ENCODE data around the gene SNX22. TPM values are rescaled to one million over a fixed set of nuclear protein-coding genes. Genes with fewer than 3 reads are reported as not detected.
"Not testable (repeated sequence)": the region's sequence is repeated elsewhere in the genome, so short reads cannot be mapped to it uniquely, and the experiment has no call there.

SNX22 gene
- total RNA-seq, 3 donors from 2014 or later = 0.48 to 1.5 (median 0.98) TPM

- H3K27me3 ChIP-seq = no peaks in the 10 kb centered on the region
Measured at GRCh38 chr15:64110950-64111678, 40.4 kb upstream of the SNX22 start.

DNA sequence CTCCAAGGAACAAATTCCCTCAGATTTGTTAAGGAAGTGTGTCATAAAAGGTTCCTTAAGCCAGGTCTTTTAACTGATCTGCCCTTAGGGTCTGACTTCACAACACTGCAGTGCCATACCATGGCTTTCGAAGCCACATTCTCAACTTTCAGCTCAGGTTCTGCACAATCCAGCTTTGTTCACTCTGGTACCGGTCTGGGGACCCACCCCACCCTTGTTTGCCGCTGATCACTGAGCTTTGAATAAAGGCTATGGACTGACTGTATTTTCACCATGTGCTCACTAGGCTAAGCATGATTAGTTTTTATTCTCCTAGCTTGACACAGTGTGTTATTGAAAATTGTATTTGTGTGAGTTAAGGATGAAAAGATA, 39.9 kb upstream of the SNX22 start:
- H3K4me3 ChIP-seq = peak overlapping the region in 1 of 3 donors; percentile 7
- H3K9me3 ChIP-seq = no peaks in the 10 kb centered on the region
- intact Hi-C loops (cut with DNase I; ENCODE audit: low total_unique reads) = no loop called here
- no peak for TF ChIP-seq CTCF (IDR thresholded peaks at IDR 0.05)
- no peak for TF ChIP-seq POLR2A (IDR thresholded peaks at IDR 0.05)
- TF ChIP-seq POLR2AphosphoS5 (IDR thresholded peaks at IDR 0.05) = no peak
- H3K4me1 ChIP-seq = peaks cover 6 to 9% of the 10 kb centered on the region in 2 donors
- H3K36me3 ChIP-seq = peaks cover 4% of the 10 kb centered on the region
- H3K27me3 ChIP-seq = no peaks in the 10 kb centered on the region
- H3K27ac ChIP-seq = peak overlapping the region; percentile 6 to 77
- DNase-seq (ENCODE audit: low spot score in 2 of 2) = no peak

More at GRCh38 chr15:64110950-64111678, 40.4 kb upstream of the SNX22 start:
- intact Hi-C loops (cut with DNase I; ENCODE audit: low total_unique reads) = no loop called here
- H3K4me1 ChIP-seq = peaks cover 6 to 9% of the 10 kb centered on the region in 2 donors
- no peaks in the 10 kb centered on the region for H3K36me3 ChIP-seq
- peak overlapping the region in 1 of 3 donors; percentile 7 for H3K4me3 ChIP-seq
- H3K9me3 ChIP-seq = no peaks in the 10 kb centered on the region
- no peak for DNase-seq (ENCODE audit: low spot score in 2 of 2)
- peak overlapping the region; percentile 6 to 77 for H3K27ac ChIP-seq
- no peak for TF ChIP-seq POLR2AphosphoS5 (IDR thresholded peaks at IDR 0.05)

- H3K9me3 ChIP-seq = no peaks in the 10 kb centered on the region
- H3K4me1 ChIP-seq = peaks cover 6 to 9% of the 10 kb centered on the region in 2 donors
- no peak overlapping the region for H3K4me3 ChIP-seq
- intact Hi-C loops (cut with DNase I; ENCODE audit: low total_unique reads) = no loop called here
- H3K27ac ChIP-seq = peak overlapping the region; percentile 6 to 77
- peaks cover 4% of the 10 kb centered on the region for H3K36me3 ChIP-seq
- no peaks in the 10 kb centered on the region for H3K27me3 ChIP-seq
- TF ChIP-seq POLR2AphosphoS5 (IDR thresholded peaks at IDR 0.05) (no peak), CTCF (IDR thresholded peaks at IDR 0.05) (no peak), POLR2A (IDR thresholded peaks at IDR 0.05) (no peak)
- no peak for DNase-seq (ENCODE audit: low spot score in 2 of 2)
Measured at GRCh38 chr15:64112073-64112772, 39.3 kb upstream of the SNX22 start.

DNA sequence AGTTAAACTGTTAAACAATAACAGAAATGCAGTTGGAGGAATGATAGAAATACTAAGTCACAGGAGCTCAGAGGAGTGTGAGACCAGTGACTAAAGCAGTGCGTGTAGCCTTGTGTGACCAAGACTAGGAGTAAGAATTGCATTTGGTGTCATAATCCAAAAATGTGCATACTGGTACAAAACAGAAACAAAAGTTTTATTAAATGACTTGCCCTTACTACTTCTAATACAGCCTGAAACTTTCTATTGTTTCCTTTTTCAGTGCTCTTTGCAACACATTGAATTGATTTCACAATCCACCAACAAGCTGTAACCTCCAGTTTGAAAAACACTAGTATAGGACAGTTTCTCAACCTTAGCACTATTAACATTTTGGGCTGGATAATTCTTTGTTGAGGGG, 38.6 kb upstream of the SNX22 start:
- intact Hi-C loops (cut with DNase I; ENCODE audit: low total_unique reads) = no loop called here
- H3K27me3 ChIP-seq = no peaks in the 10 kb centered on the region
- DNase-seq (ENCODE audit: low spot score in 2 of 2) = no peak
- no peaks in the 10 kb centered on the region for H3K9me3 ChIP-seq
- H3K27ac ChIP-seq = peak overlapping the region; percentile 6 to 77
- H3K4me1 ChIP-seq = peaks cover 6 to 9% of the 10 kb centered on the region in 2 donors
- TF ChIP-seq POLR2A (IDR thresholded peaks at IDR 0.05) (no peak), POLR2AphosphoS5 (IDR thresholded peaks at IDR 0.05) (no peak), CTCF (IDR thresholded peaks at IDR 0.05) (no peak)
- peaks cover 4% of the 10 kb centered on the region for H3K36me3 ChIP-seq
- H3K4me3 ChIP-seq = no peak overlapping the region

GRCh38 chr15:64117759-64118487, 33.6 kb upstream of the SNX22 start:
- no peak for DNase-seq (ENCODE audit: low spot score in 2 of 2)
- TF ChIP-seq POLR2A (IDR thresholded peaks at IDR 0.05) = no peak
- TF ChIP-seq POLR2AphosphoS5 (IDR thresholded peaks at IDR 0.05) = no peak
- TF ChIP-seq CTCF (IDR thresholded peaks at IDR 0.05) = no peak
- Histone ChIP-seq H3K4me3 (no peak overlapping the region), H3K36me3 (peaks cover 4% of the 10 kb centered on the region), H3K4me1 (no peaks in the 10 kb centered on the region), H3K9me3 (no peaks in the 10 kb centered on the region), H3K27me3 (no peaks in the 10 kb centered on the region), H3K27ac (no peak overlapping the region)
- intact Hi-C loops (cut with DNase I; ENCODE audit: low total_unique reads) = no loop called here

DNA sequence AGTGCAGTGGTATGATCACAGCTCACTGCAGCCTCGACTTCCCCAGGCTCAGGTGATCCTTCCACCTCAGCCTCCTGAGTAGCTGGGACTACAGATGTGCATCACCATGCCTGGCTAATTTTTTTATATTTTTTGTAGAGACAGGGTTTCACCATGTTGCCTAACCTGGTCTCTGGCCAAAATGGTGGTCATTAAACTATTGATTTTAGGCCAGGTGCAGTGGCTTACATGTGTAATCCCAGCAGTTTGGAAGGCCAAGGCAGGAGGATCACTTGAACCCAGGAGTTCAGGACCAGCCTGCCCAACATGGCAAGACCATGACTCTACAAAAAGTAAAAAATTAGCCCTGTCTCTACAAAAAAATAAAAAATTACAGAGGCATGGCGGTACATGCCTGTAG, 31.2 kb upstream of the SNX22 start:
- H3K36me3 ChIP-seq; H3K9me3 ChIP-seq; H3K27ac ChIP-seq; DNase-seq (ENCODE audit: low spot score in 2 of 2); H3K27me3 ChIP-seq; intact Hi-C loops (cut with DNase I; ENCODE audit: low total_unique reads); H3K4me3 ChIP-seq; H3K4me1 ChIP-seq: not testable (repeated sequence)

All from breast epithelium (tissue), 4 donors.